GM19025 (cell line): ENCODE measurements around the gene ANKRD28.

Experiments
- ATAC-seq: cut with Tn5 transposase; IDR thresholded peaks from one replicate; pipeline ENCODE4 v1.9.1; 2021; ENCODE audit warnings: mild to moderate bottlenecking, low read depth, moderate library complexity; ENCODE audit not compliant: unreplicated experiment

ANKRD28 gene

GRCh38 chr3:15728766-15729165, 69.0 kb downstream of the ANKRD28 start:
- ATAC-seq, result no peak

DNA sequence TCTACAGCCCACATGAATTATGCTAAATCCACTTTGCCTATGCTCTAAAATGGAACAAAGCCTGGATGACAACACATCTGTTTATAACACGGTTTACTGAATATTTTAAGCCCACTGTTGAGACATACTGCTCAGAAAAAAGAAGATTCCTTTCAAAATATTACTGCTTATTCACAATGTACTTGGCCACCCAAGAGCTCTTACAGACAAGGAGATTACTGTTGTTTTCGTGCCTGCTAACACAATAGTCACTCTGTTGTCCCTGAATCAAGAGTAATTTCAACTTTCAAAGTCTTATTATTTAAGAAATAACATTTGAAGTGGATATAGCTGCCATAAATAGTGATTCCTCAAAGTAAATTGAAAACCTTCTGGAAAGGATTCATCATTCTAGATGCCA, 70.9 kb downstream of the ANKRD28 start:
- no peak for ATAC-seq

DNA sequence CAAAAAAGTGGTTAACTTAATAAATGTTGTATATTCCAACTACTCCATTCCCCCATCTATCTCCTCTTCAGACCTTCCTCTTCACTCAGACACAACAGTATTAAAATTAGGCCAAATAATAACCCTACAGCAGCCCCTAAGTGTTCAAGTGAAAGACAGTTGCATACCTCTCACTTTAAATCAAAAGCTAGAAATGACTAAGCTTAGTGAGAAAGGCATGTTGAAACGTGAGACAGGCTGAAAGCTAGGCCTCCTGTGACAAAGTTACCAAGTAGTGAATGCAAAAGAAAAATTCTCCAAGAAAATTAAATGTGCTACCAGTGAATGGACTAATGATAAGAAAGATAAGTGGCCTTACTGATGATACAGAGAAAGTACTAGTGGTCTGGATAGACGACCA, 71.7 kb downstream of the ANKRD28 start:
- peak; percentile 85 for ATAC-seq

- ATAC-seq, result no peak
Observed at GRCh38 chr3:15724446-15724845, 73.3 kb downstream of the ANKRD28 start.

DNA sequence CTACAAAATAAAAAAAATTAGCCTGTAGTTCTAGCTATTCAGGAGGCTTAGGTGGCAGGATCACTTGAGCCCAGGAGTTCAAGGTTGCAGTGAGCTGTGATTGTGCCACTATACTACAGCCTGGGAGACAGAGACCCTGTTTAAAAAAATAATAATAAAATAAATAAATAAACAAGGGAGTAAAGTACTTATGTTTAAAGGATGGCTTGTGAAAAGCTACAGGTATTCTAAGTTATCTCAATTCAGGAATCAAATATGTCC, 74.2 kb downstream of the ANKRD28 start:
- ATAC-seq, result no peak

DNA sequence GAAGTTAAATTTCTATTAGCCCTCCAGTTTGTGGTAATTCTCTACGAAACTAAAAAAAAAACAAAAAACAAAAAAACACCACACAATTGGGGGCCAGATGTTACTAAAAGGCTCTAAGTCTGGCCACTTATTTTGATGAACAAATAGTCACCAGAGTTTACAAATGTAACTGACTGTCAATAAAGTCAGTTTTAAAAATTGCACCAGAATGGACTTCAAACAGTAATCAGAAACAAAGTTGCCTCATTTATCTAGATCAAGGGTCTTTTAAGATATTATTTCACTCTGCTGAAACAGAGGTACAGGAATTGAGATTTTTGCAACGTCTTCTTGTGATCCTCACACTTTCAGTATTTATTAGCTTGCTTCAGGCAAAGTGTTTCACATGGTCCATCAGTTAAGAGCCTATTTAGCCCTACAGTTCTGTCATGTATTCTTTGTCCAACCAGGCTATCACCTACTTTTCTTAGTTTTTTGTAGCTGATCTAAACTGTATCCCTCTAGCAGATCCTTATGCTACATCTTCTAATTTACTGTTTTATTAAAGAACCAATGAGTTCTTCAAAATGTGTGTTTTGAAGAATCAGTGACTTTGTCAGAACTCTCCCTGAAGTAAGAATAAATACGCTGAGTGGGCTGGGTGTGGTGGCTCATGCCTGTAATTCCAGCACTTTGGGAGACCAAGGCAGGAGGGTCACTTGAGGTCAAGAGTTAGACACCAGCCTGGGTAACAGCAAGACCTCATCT, 74.7 kb downstream of the ANKRD28 start:
- no peak for ATAC-seq

DNA sequence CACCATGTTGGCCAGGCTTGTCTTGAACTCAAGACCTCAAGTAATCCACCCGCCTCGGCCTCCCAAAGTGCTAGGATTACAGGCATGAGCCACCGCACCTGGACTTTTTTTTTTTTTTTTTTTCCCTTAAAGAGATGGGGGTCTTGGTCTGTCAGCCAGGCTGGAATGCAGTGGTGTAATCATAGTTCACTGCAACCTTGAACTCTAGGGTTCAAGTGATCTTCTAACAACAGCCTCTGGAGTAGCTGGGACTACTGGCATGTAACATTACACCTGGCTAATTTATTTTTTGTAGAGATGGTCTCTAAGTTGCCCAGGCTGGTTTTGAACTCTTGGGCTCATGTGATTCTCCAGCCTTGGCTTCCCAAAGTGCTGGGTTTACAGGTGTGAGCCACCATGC, 81.6 kb downstream of the ANKRD28 start:
- no peak for ATAC-seq

- ATAC-seq, result no peak
Observed at GRCh38 chr3:15714448-15714847, 83.3 kb downstream of the ANKRD28 start.

GRCh38 chr3:15713364-15713763, 84.4 kb downstream of the ANKRD28 start:
- no peak for ATAC-seq

- no peak for ATAC-seq
Observed at GRCh38 chr3:15711281-15711680, 86.5 kb downstream of the ANKRD28 start.

GRCh38 chr3:15708882-15709677, 88.7 kb downstream of the ANKRD28 start:
- no peak for ATAC-seq

GRCh38 chr3:15707779-15708178, 90.0 kb downstream of the ANKRD28 start:
- ATAC-seq, result no peak

GRCh38 chr3:15703346-15703745, 94.4 kb downstream of the ANKRD28 start:
- no peak for ATAC-seq

DNA sequence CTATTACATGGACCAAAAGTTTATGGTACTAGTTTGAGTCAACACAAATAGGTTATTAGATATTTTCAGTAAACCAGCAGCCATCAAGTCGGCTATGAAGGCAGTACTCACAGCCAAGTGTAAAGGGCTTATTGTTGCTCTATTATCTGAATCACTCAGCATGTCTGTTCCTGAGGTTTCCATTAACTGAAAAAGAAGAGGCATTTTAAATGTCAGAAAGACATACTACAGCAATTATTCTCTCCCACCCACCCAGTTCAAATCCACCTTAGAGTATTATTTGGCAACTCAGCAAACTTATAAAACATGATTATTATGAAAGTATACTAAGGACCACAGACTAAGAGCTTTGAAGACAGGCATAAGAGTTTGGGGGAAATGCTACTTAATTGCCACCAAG, 103.2 kb downstream of the ANKRD28 start:
- ATAC-seq, result no peak

DNA sequence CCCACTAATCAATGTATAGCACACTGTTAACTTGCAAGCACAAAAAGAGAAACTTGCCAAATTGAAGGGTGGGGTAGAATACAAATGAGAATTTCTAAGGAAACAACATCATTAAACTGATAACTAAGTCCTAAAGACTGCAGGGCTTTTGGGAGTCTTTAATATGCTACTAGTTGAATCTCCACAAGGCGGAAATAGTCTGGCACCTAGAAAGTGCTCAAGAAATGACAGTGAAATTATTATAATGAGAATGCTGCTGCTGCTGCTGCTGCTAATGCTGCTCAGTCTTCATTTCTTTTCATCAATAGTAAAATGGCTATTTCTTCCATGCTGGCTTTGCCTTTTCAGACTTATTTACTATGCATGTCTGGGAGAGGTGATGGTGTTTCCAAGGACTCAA, 104.4 kb downstream of the ANKRD28 start:
- no peak for ATAC-seq

DNA sequence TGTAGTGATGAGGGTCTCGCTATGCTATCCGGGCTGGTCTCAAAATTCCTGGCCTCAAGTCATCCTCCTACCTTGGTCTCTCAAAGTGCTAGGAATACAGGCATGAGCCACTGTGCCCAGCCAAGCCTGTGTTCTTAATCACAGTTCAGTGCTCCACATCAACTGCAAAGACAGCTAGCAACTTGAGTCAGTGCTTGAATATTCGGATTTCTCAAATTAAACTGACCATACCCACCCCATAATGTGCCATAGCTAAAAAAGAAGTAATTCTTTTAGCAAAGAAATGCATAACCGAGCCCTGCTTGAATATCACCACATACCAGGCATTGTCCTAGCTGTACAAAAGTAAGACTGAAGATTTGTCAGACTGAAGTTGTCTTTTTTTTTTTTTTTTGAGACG, 107.0 kb downstream of the ANKRD28 start:
- no peak for ATAC-seq

DNA sequence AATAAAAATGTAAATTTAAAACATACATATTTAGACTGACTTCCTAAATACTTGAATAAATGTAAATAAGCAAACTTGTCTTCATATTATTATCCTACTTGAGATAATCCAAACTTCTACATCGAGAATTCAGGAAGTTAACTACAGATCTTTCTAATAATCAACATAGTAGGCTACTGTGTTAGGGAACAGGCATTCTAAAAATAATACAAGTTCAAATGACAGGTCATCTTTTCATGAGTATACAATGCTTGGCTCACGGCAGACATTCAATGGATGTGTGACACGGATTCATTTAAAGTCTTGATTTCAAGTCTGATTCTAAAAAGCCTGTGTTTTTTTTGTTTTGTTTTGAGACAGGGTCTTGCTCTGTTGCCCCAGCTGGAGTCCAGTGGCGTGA, 107.5 kb downstream of the ANKRD28 start:
- no peak for ATAC-seq

DNA sequence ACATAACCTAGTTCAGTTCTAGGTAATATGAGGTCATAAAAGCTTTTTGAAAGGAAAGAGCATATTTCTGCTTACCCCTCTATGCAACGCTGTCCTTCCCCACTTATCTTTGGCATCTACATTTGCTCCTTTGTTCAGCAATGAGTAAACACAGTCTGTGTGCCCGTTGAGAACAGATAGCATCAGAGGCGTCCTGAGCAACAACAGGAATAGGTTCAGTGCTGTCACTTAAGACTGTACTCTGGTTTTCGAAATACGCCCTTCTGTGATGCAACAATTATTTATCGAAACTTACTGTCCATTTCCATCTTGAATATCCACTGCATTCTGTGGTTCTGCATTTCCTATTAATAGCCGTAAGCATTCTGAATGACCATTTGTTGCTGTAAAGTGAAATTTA, 111.9 kb downstream of the ANKRD28 start:
- ATAC-seq, result no peak

- ATAC-seq, result no peak
Observed at GRCh38 chr3:15683253-15683652, 114.5 kb downstream of the ANKRD28 start.

- no peak for ATAC-seq
Observed at GRCh38 chr3:15682561-15683185, 115.1 kb downstream of the ANKRD28 start.

DNA sequence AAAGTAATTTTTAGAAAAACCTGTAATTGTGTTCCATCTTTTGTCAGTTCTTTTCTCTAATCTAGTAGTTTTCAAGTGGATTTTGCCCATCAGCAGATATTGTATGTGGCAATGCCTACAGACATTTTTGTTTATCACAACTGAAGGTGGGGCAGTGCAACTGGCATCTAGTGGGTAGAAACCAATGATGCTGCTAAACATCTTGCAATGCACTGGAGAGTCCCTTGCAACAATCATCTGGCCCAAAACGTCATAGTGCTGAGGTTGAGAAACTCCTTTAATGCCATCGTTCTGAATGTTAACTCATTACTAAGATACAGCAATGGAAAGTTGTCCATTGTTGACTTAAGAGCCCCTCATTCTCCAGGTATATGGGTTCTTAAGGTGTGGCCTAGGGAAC, 116.1 kb downstream of the ANKRD28 start:
- ATAC-seq, result no peak

GRCh38 chr3:15679306-15679705, 118.5 kb downstream of the ANKRD28 start:
- no peak for ATAC-seq
